ENCODE measurements around the gene SCYL2. TPM values are rescaled to one million over a fixed set of nuclear protein-coding genes. Genes with fewer than 3 reads are reported as not detected.

Gene SCYL2
- polyA plus RNA-seq, 3 donors = 16.5 to 25.5 (median 20.4) TPM

DNA sequence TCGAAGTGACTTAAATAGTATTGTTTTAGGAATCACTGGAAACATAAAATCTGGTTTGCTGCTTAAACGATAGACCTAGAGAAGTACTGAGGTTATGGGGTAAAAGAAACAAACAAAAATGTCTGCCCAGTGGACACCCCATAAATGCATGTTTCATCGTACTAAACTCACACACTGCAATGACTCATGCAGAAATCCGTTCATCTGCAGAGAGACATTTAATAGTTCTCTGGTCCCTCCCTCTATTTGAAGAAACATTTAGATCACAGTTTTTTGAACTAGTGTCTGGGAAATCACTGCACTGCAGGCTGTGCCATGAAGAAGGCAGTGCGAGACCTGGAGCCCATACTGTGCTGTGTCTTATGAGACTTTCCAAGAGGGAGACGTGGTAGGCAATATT lies 115.4 kb downstream of the SCYL2 start:
- 78% methylated on average over 2 of the region's 6 CpGs for WGBS (ENCODE audit: insufficient coverage)
- intact Hi-C loops (cut with micrococcal nuclease) = no loop called here
- Mint-ChIP-seq H3K4me1 (no peaks in the 10 kb centered on the region), H3K36me3 (no peaks in the 10 kb centered on the region), H3K27ac (no peak overlapping the region), H3K9me3 (peaks cover 0 to 2% (median 0%) of the 10 kb centered on the region in 7 donors), H3K27me3 (ENCODE audit: low read depth in 3 of 3) (peaks cover 5 to 8% (median 7%) of the 10 kb centered on the region in 3 donors), H3K4me3 (no peak overlapping the region)
- Histone ChIP-seq H3K27ac (ENCODE audit: low read depth in 1 of 2, low read length in 2 of 2) (no peak overlapping the region), H3K36me3 (replicated peaks in 1 of 2; ENCODE audit: control insufficient read depth in 1 of 2, insufficient read depth in 2 of 2, low read length in 2 of 2) (no peaks in the 10 kb centered on the region), H3K4me3 (replicated peaks in 1 of 3; ENCODE audit: low read depth in 2 of 3, low read length in 3 of 3) (no peak overlapping the region), H3K9me3 (replicated peaks in 1 of 2; ENCODE audit: control insufficient read depth in 1 of 2, insufficient read depth in 1 of 2, low read length in 2 of 2) (no peaks in the 10 kb centered on the region), H2AFZ (ENCODE audit: insufficient read depth, low read depth, low read length, poor library complexity, severe bottlenecking) (no peak overlapping the region), H3K27me3 (ENCODE audit: control insufficient read depth in 2 of 2, insufficient read depth in 2 of 2, low read length in 2 of 2) (no peaks in the 10 kb centered on the region), H3K9ac (ENCODE audit: insufficient read depth, low read length, poor library complexity, severe bottlenecking) (no peak overlapping the region), H4K20me1 (ENCODE audit: insufficient read depth, low read length) (no peaks in the 10 kb centered on the region), H3K79me2 (ENCODE audit: insufficient read depth, low read length) (no peaks in the 10 kb centered on the region), H3K4me2 (replicated peaks; ENCODE audit: extremely low read depth, low read length, poor library complexity, severe bottlenecking) (no peak overlapping the region), H3K4me1 (ENCODE audit: control insufficient read depth in 1 of 2, insufficient read depth in 2 of 2, low read length in 2 of 2) (no peaks in the 10 kb centered on the region)
- TF ChIP-seq, protein P1, sequence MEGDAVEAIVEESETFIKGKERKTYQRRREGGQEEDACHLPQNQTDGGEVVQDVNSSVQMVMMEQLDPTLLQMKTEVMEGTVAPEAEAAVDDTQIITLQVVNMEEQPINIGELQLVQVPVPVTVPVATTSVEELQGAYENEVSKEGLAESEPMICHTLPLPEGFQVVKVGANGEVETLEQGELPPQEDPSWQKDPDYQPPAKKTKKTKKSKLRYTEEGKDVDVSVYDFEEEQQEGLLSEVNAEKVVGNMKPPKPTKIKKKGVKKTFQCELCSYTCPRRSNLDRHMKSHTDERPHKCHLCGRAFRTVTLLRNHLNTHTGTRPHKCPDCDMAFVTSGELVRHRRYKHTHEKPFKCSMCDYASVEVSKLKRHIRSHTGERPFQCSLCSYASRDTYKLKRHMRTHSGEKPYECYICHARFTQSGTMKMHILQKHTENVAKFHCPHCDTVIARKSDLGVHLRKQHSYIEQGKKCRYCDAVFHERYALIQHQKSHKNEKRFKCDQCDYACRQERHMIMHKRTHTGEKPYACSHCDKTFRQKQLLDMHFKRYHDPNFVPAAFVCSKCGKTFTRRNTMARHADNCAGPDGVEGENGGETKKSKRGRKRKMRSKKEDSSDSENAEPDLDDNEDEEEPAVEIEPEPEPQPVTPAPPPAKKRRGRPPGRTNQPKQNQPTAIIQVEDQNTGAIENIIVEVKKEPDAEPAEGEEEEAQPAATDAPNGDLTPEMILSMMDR (IDR thresholded peaks at IDR 0.05) = no peak
- DNase-seq = no peak

DNA sequence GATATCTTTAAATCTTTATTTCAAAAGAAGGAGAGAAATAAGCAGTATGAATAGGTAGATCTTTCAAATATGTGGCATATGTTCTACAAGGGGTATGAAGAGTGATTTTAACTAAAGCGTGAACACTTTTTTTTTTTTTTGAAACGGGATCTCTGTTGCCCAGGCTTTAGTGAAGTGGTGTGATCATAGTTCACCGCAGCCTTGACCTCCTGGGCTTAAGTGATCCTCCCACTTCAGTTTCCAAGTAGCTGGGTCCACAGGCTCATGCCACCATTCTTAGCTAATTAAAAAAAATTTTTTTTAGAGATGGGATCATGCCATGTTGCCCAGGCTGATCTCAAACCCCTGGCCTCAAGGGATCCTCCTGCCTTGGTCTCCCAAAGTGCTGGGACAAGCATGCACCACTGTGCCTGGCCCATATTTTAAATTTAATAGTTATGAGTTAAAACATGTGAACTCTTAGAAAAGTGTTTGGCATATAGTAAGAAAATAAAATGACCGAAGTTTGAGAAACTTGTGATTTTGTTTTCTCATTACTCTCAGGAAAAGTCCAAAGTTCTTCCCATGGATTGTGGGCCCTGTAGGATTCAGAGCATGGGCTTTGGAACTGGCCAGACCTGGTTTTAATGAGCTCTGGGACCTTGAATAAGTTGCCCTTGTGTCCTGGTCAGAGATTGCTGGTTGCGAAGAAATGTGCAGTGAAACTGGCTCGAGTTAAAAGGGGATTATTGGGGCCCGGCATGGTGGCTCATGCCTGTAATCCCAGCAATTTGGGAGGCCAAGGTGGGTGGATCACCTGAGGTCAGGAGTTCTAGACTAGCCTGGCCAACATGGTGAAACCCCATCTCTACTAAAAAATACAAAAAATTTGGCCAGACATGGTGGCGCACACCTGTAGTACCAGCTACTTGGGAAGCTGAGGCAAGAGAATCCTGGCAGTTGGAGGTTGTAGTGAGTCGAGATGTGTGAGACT lies 116.9 kb downstream of the SCYL2 start:
- Mint-ChIP-seq H3K4me3 (no peak overlapping the region), H3K9me3 (no peaks in the 10 kb centered on the region), H3K27ac (peak overlapping the region in 1 of 7 donors; percentile 5), H3K36me3 (no peaks in the 10 kb centered on the region), H3K27me3 (ENCODE audit: low read depth in 3 of 3) (peaks cover 5 to 7% (median 7%) of the 10 kb centered on the region in 3 donors), H3K4me1 (no peaks in the 10 kb centered on the region)
- no peak overlapping the region for H3K27ac ChIP-seq (ENCODE audit: low read depth in 1 of 2, low read length in 2 of 2)
- H4K20me1 ChIP-seq (ENCODE audit: insufficient read depth, low read length) = no peaks in the 10 kb centered on the region
- WGBS (ENCODE audit: insufficient coverage) = 95% methylated on average over 3 of the region's 9 CpGs
- H3K36me3 ChIP-seq (replicated peaks in 1 of 2; ENCODE audit: control insufficient read depth in 1 of 2, insufficient read depth in 2 of 2, low read length in 2 of 2) = no peaks in the 10 kb centered on the region
- H3K27me3 ChIP-seq (ENCODE audit: control insufficient read depth in 2 of 2, insufficient read depth in 2 of 2, low read length in 2 of 2) = no peaks in the 10 kb centered on the region
- no peak overlapping the region for H3K4me3 ChIP-seq (replicated peaks in 1 of 3; ENCODE audit: low read depth in 2 of 3, low read length in 3 of 3)
- no peak for DNase-seq
- TF ChIP-seq, protein P1 (IDR thresholded peaks at IDR 0.05) = no peak
- H3K9me3 ChIP-seq (replicated peaks in 1 of 2; ENCODE audit: control insufficient read depth in 1 of 2, insufficient read depth in 1 of 2, low read length in 2 of 2) = no peaks in the 10 kb centered on the region
- H3K9ac ChIP-seq (ENCODE audit: insufficient read depth, low read length, poor library complexity, severe bottlenecking) = no peak overlapping the region
- intact Hi-C loops (cut with micrococcal nuclease) = no loop called here
- no peak overlapping the region for H2AFZ ChIP-seq (ENCODE audit: insufficient read depth, low read depth, low read length, poor library complexity, severe bottlenecking)
- no peaks in the 10 kb centered on the region for H3K79me2 ChIP-seq (ENCODE audit: insufficient read depth, low read length)
- no peak overlapping the region for H3K4me2 ChIP-seq (replicated peaks; ENCODE audit: extremely low read depth, low read length, poor library complexity, severe bottlenecking)
- H3K4me1 ChIP-seq (ENCODE audit: control insufficient read depth in 1 of 2, insufficient read depth in 2 of 2, low read length in 2 of 2) = no peaks in the 10 kb centered on the region
